Fibroblast of skin of back (primary cell): ENCODE measurements around the gene EIF4E1B.

Source experiments
- DNase-seq: peaks from one replicate; pipeline ENCODE4 v3.0.0-alpha.2; 2013

EIF4E1B gene

GRCh38 chr5:176647030-176647842 is 16.8 kb downstream of the EIF4E1B start, which contains the start of gene TSPAN17:
TSS of gene TSPAN17 (plus strand) at chr5:176647484. CDS start at chr5:176647616, 132 bp downstream.
- DNase-seq: peak; percentile 97

GRCh38 chr5:176647843-176648473 is 17.5 kb downstream of the EIF4E1B start:
- DNase-seq: peak; percentile 37

DNA sequence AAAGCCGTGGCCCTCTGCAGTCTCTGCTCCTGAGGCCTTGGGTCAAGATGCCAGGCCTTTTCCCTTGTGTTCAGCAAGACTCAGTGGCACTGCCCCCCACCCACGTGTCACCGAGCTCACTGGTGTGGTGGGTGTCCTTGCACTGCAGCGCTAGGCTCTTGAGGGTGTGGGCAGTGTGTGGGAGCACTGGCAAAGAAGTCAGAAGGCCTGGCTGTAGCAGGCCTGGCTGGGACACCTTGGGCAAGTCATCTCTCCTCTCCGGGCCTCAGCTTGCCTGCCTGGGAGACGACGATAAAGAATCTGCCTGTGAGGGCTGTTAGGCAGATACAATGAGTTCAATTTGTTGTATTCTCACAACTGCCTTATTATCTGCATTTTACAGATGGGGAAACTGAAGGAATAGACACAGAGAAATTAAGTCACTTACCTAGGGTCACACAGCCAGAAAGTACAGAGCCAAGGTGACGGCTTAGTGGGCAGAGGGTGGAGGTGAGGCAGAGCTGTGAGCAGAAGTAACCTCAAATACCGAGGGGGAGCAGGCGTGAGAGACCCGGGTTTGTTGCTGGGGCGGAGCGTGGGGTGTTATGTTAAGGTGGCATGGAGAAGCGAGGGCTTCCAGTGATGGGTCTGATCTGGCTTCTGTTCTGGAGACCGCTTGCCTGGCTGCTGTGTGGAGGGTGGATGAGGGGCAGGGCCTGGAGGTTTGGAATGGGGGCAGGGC is 18.2 kb downstream of the EIF4E1B start:
- no peak for DNase-seq

- DNase-seq: no peak
Measured at GRCh38 chr5:176650354-176650884, 19.9 kb downstream of the EIF4E1B start.

- no peak for DNase-seq
Measured at GRCh38 chr5:176651472-176651980, 21.1 kb downstream of the EIF4E1B start.

DNA sequence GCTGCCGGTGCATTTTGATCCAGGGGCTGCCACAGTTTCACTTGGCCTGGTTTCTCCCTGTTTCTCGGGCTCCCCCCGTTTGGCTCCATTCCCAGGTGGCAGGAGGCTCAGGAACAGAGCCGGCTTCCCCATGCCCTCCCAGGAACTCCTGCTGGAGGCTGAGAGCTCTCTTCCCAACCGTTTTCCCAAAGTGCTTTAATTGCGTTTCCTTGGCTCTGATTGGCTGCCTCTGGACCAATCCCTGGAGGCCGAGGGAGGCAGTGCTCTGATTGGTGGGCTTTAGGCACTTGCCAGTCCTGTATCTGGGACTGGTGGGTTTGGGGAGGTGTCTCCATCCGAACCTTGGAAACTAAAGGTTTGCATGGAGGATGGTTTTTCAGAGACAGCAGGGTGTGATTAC is 21.7 kb downstream of the EIF4E1B start:
- no peak for DNase-seq

- no peak for DNase-seq
Measured at GRCh38 chr5:176653401-176654385, 23.2 kb downstream of the EIF4E1B start.

- DNase-seq: no peak
Measured at GRCh38 chr5:176654856-176655255, 24.4 kb downstream of the EIF4E1B start.

GRCh38 chr5:176656467-176656990 is 26.1 kb downstream of the EIF4E1B start:
- DNase-seq: no peak

DNA sequence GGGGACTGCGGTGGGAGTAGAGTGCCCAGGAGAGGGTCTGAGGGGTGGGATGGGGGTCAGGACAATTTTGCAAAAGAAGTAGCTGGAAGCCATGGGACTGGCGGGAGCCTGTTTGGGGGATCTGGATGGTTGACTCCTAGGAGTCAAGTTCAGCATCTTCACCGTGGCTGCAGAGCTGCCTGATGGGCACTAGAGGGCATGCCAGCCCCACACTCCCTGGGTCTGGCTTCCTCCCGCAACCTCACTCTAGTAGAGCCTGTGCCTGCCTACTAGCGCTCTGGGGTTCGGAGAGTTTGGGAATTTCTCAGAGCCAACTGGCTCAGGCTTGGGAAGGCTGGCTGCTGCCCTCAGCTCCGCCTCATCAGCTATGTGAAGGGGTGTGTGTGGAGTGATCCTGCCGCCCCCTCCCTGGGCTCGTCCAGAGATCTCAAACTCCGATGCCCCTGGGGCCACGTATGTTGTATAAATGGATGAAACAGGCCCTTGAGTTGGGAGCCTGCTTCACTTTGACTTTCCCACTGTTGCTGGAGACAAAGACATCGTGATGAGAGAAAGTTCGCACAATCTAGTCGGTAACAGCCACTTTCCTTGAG is 27.6 kb downstream of the EIF4E1B start:
- peak; percentile 63 for DNase-seq

- no peak for DNase-seq
Measured at GRCh38 chr5:176658817-176659511, 28.5 kb downstream of the EIF4E1B start.

GRCh38 chr5:176659512-176659839 is 29.0 kb downstream of the EIF4E1B start:
- no peak for DNase-seq

DNA sequence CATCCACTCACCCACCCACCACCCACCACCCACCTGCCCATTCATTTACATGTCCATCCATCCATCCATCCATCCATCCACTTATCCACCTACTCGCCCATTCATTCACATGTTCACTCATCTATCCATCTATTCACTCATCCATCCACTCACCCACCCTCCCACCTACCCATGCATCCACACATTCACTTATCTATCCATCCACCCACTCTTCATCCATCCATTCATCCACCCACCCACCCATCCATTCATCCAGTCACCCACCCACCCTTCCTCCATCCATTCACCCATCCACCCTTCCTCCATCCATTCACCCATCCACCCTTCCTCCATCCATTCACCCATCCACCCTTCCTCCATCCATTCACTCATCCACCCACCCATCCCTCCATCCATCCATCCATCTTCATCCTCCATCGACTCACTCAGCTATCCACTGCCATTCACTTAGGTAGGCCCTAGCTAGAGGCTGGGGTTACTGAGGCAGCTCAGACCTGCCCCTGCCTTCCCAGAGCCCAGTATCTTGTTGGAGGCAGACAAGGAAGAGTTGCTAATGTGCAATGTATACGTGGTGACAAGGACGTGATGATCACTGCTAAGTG is 29.5 kb downstream of the EIF4E1B start:
- DNase-seq: no peak

DNA sequence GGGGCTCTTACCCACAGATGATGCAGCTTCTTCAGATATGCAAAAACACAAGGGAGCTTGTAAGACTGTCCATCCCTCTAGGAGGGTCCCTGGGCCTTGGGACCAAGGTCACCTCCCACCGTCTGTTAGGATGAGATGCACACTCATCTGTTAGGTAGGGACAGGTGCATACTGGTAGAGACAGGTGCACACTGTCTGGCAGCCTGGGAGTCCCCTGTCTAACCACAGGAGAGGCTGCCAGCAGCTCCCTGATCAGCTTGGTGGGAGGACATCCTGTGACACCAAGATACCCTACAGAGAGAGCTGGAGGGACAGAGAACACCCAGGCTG is 30.0 kb downstream of the EIF4E1B start:
- DNase-seq: no peak

DNA sequence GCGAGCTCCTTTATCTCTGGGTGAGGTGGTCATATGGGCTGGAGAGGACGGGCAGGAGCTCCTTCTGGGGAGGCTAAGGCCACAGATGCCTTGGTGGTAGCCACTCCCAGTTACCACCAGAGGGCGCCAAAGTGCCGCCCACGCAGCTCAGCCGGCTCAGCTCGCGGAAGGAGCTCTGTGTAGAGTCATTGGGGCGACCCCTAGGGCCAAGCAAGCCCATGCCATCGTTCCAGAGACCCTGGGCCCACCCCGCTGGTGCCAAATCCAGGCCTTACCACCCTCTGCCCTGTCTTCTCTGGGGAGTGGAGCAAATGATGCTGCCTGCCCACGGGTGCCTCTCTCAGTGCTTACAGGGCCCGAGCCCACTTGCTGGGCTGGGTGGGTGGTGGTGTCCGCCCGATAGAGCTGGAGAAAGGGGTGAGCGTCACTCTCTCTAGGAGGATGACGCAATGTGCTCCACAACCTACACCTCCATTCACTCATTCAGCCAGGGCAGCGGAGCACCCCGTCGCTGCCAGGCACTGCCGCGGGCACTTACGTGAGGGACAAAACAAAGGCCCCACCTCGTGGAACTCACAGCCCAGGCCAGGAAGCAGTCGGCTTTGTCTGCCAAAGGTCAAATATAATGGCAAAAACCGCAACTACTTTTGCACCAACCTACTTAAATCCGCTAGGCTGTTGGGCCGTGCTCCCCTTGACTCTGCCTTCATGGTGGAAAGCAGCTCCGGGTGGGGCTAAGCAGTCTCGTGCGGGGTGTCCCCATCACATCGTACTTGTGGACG is 30.6 kb downstream of the EIF4E1B start:
- peak; percentile 64 for DNase-seq

- DNase-seq: no peak
Measured at GRCh38 chr5:176661676-176662075, 31.2 kb downstream of the EIF4E1B start.

DNA sequence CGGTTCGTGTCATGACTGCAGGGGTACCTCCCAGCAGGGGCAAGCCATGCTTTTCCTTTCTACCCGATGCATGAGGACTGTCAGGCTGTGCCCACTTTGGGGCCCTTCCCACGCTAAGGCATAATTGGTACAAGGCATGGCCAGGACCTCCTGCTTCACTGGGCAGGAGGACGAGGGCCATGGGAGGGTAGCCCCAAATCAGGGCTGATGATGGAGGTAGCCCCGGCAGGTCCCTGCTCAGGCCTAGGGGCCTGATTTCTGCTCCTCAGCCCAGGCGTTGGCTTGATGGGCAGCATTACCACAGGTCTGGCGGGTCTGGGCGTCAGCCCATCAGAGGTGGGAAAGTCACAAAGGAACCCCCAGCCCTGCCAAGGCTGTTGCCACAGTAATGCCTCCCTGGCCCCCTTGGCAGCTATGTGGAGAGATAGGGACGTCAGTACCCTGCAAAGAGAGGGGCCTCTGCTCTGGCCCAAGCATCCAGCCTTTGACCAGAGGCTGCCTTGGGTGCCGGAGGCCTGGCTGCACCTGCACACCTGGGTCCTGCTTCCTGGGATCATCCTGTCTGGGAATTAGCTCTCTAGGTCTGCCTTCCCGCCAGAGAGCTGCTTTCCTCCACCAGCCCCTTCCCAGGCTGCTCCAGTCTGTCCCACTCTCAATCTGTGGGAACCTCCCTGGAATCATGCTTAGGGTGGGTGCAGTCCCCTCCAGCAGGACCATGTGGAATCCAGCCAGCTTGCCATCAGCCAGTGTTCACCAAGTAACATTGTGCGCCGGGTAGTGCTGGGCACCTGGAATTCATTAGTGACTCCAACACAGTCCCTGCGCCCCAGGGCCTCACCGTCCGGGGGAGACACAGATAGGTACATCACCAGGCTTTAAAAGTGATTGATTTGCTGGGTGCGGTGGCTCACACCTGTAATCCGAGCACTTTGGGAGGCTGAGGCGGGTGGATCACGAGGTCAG is 32.2 kb downstream of the EIF4E1B start:
- DNase-seq: no peak

GRCh38 chr5:176663566-176663965 is 33.1 kb downstream of the EIF4E1B start:
- DNase-seq: no peak
